ENCODE measurements around the gene DDA1. TPM values are rescaled to one million over a fixed set of nuclear protein-coding genes. Genes with fewer than 3 reads are reported as not detected.
A peak's percentile ranks its signal among the peaks of the same experiment; 100 is the strongest.

DDA1 gene
- total RNA-seq (2021) (47.6 and 72.5 TPM in 2 replicates), Bru-seq, nascent RNA (percentile 81 among the genes with signal in this experiment), BruChase-seq, experiment 1, labeled RNA remaining after a 2-hour chase (percentile 89 among the genes with signal in this experiment), BruChase-seq, experiment 2, labeled RNA remaining after a 6-hour chase (percentile 96 among the genes with signal in this experiment)
- long read RNA-seq, full-length matches to known transcripts = 125 of 163 reads
- long read RNA-seq, partial matches to known transcripts = 32 of 163 reads
- long read RNA-seq, other reads (novel, unspliced or antisense) = 6 of 163 reads

DNA sequence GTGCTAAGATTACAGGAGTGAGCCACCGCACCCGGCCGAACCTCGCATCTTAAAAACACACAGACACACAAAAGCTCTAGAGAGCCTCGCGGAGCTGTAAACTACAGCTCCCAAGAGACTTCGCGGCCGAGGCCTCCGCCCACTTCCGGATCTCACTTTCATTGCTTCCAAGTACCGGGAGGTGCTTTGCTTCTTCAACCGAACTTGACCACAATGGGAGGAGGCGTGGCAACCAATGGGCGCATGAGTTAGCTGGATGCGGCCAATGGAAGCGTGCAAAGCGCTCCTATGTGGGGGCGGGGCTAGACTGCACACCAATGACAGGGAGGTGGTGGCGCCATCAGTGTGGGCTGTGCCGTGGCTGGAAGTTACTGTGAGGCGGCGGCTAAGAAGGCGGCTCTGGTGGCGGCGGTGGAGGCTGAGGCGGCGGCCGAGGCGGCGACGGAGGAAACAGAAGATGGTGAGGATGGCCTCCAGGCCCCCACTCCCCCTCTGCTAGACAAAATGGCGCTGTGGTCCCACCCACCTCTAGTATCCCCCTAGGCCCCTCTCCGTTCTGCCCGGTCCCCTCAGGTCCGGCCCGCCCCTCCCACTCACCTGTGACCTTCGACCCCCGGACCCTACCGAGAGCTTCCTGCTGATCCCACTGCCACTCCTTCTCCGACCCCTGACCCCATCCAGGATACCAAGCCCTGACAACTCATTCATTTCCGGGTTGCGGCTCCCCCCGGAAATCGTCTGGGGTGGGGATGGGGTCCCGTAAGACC, at the start of gene DDA1:
TSS of gene DDA1 (plus strand) at position 366 of the 767 bp plus-strand sequence. CDS start at position 458, 92 bp downstream.
- peak within 1 kb of the TSS; percentile 51 for H3K27ac ChIP-seq
- DNase-seq = peak; percentile 98 to 100
- CTCF ChIA-PET = interaction anchor here (0.5 to 1.0 kb wide), 3 partner anchors 54 to 550 kb away, joined by 3 to 11 read pairs (median 3); partner anchors contain the start of gene MVB12A
- 0 out of 2 replicates have a peak, but pooled peaks cover 8% of the 10 kb centered on the region for H3K36me3 ChIP-seq (ENCODE audit: low read depth)
- TF ChIP-seq EZH2 (IDR thresholded peaks at IDR 0.05; ENCODE audit: low read depth) = no peak
- TF ChIP-seq, protein P1, sequence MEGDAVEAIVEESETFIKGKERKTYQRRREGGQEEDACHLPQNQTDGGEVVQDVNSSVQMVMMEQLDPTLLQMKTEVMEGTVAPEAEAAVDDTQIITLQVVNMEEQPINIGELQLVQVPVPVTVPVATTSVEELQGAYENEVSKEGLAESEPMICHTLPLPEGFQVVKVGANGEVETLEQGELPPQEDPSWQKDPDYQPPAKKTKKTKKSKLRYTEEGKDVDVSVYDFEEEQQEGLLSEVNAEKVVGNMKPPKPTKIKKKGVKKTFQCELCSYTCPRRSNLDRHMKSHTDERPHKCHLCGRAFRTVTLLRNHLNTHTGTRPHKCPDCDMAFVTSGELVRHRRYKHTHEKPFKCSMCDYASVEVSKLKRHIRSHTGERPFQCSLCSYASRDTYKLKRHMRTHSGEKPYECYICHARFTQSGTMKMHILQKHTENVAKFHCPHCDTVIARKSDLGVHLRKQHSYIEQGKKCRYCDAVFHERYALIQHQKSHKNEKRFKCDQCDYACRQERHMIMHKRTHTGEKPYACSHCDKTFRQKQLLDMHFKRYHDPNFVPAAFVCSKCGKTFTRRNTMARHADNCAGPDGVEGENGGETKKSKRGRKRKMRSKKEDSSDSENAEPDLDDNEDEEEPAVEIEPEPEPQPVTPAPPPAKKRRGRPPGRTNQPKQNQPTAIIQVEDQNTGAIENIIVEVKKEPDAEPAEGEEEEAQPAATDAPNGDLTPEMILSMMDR (conservative IDR thresholded peaks at IDR 0.05) = no peak
- BruUV-seq (replicated peaks) = no TSS peak
- POLR2A ChIA-PET (ENCODE audit: unreplicated experiment) = interaction anchor here (0.5 to 1.2 kb wide), 11 partner anchors 8 to 1112 kb away, joined by 3 to 12 read pairs (median 5); partner anchors contain the start of genes ANO8, MVB12A and USE1
- H4K20me1 ChIP-seq (ENCODE audit: insufficient read depth) = peaks cover 12% of the 10 kb centered on the region
- H3K79me2 ChIP-seq (ENCODE audit: low read depth) = peaks cover 69% of the 10 kb centered on the region
- peak within 1 kb of the TSS; percentile 85 for H3K4me2 ChIP-seq
- intact Hi-C loops (cut with micrococcal nuclease; ENCODE audit: unreplicated experiment) = loop anchor here (1.0 to 10.0 kb wide), 3 partner anchors 28 to 623 kb away; partner anchors contain the start of genes CCDC124, GTPBP3 and NWD1
- no peaks in the 10 kb centered on the region for H3K27me3 ChIP-seq (ENCODE audit: insufficient read depth, low read depth)
- no peaks in the 10 kb centered on the region for H3K9me3 ChIP-seq (ENCODE audit: insufficient read depth, low read depth)
- H3K4me1 ChIP-seq (replicated peaks; ENCODE audit: insufficient read depth) = peaks cover 50% of the 10 kb centered on the region
- H2AFZ ChIP-seq = peak within 1 kb of the TSS; percentile 63
- peaks cover 39% of the 10 kb centered on the region for H3F3A ChIP-seq (ENCODE audit: insufficient read depth, low read depth)
- H3K4me3 ChIP-seq = peak within 1 kb of the TSS; percentile 72
- no peaks in the 10 kb centered on the region for H3K9me2 ChIP-seq (ENCODE audit: insufficient read depth)

DNA sequence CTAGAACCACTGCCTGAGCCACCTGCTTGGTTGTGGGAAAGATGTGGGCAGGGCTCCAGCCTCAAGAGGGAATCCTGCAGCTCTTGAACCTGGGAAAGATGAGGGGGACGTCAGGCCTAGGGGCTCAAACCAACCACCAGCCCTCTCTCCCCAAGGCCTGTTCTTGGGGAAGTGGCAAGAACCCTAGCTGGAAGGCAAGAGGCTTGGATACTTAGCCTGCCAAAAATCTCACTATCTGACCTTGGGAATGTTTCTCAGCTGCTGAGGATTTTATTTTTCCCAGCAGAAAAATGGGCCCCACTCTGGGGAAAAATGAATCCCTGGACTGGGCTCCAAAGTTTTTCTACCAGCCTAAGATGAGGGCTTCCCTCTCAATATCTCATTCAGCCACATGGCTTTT, 49.4 kb upstream of the DDA1 start:
- Histone ChIP-seq H3K36me3 (ENCODE audit: low read depth) (no peaks in the 10 kb centered on the region), H3K4me1 (replicated peaks; ENCODE audit: insufficient read depth) (peaks cover 18% of the 10 kb centered on the region), H3K79me2 (ENCODE audit: low read depth) (no peaks in the 10 kb centered on the region), H3K9me2 (ENCODE audit: insufficient read depth) (no peaks in the 10 kb centered on the region), H3K4me3 (no peak overlapping the region), H3K9me3 (ENCODE audit: insufficient read depth, low read depth) (no peaks in the 10 kb centered on the region), H4K20me1 (ENCODE audit: insufficient read depth) (no peaks in the 10 kb centered on the region), H3K4me2 (no peak overlapping the region), H3F3A (ENCODE audit: insufficient read depth, low read depth) (peaks cover 17% of the 10 kb centered on the region), H3K27ac (no peak overlapping the region), H3K27me3 (ENCODE audit: insufficient read depth, low read depth) (no peaks in the 10 kb centered on the region), H2AFZ (no peak overlapping the region)
- BruUV-seq (replicated peaks) = no TSS peak
- ChIA-PET POLR2A (ENCODE audit: unreplicated experiment) (interaction anchor here (0.6 kb wide), 1 partner anchor 33 kb away, joined by 4 read pairs; no protein-coding TSS in a partner anchor), CTCF (interaction anchor here (0.5 to 1.4 kb wide), 3 partner anchors 11 to 324 kb away, joined by 4 to 5 read pairs (median 4); no protein-coding TSS in a partner anchor)
- TF ChIP-seq, protein P1 (conservative IDR thresholded peaks at IDR 0.05) = no peak
- no peak for TF ChIP-seq EZH2 (IDR thresholded peaks at IDR 0.05; ENCODE audit: low read depth)
- intact Hi-C loops (cut with micrococcal nuclease; ENCODE audit: unreplicated experiment) = loop anchor here (2.0 to 5.0 kb wide), 2 partner anchors 13 to 33 kb away; partner anchors contain the start of gene OCEL1
- no peak for DNase-seq

DNA sequence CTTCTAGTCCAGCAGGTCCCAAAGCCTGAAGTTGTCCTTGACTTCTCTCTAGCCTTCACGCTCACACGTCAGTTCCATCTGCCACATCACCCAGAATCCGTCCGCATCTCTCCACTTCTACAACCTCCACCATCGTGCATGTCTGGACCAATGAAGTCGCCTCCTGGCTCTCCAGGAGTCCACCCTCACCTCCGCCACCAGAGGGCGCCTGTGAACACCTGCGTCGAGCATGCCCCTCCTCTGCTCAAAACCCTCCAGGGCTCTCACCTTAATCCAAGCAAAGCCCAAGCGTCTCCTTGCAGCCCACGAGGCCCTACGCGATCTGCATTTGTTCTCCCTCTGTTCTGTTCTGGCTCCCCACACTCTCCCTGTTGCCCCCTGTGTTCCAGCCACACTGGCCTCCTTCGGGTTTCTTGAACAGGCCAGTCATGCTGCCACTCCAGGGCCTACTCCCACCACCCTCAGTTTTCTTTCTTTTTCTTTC, 48.5 kb upstream of the DDA1 start:
- peak overlapping the region; percentile 70; the same call in 1 of the 2 replicates for H2AFZ ChIP-seq
- no peaks in the 10 kb centered on the region for H3K9me2 ChIP-seq (ENCODE audit: insufficient read depth)
- H3K36me3 ChIP-seq (ENCODE audit: low read depth) = no peaks in the 10 kb centered on the region
- TF ChIP-seq, protein P1 (conservative IDR thresholded peaks at IDR 0.05) = peak; percentile 96
- no peak for TF ChIP-seq EZH2 (IDR thresholded peaks at IDR 0.05; ENCODE audit: low read depth)
- peak overlapping the region; percentile 61 for H3K4me2 ChIP-seq
- H4K20me1 ChIP-seq (ENCODE audit: insufficient read depth) = no peaks in the 10 kb centered on the region
- no peaks in the 10 kb centered on the region for H3K79me2 ChIP-seq (ENCODE audit: low read depth)
- POLR2A ChIA-PET (ENCODE audit: unreplicated experiment) = no interaction called here
- no TSS peak for BruUV-seq (replicated peaks)
- intact Hi-C loops (cut with micrococcal nuclease; ENCODE audit: unreplicated experiment) = loop anchor here (2.0 to 5.0 kb wide), 2 partner anchors 14 to 34 kb away; partner anchors contain the start of gene OCEL1
- DNase-seq = peak; percentile 87 to 88
- H3F3A ChIP-seq (ENCODE audit: insufficient read depth, low read depth) = peaks cover 18% of the 10 kb centered on the region; the same call in 1 of the 2 replicates
- H3K9me3 ChIP-seq (ENCODE audit: insufficient read depth, low read depth) = no peaks in the 10 kb centered on the region
- CTCF ChIA-PET = interaction anchor here (0.7 to 1.4 kb wide), 2 partner anchors 10 to 12 kb away, joined by 5 read pairs; no protein-coding TSS in a partner anchor
- H3K4me1 ChIP-seq (replicated peaks; ENCODE audit: insufficient read depth) = peaks cover 20% of the 10 kb centered on the region
- no peaks in the 10 kb centered on the region for H3K27me3 ChIP-seq (ENCODE audit: insufficient read depth, low read depth)
- no peak overlapping the region for H3K27ac ChIP-seq
- no peak overlapping the region for H3K4me3 ChIP-seq

Data from PC-9 (cell line).